NOMO-1 treated with DMSO at 0.1 percent for 48 hours (cell line): ENCODE data around the gene ZNF513.

Experiments
- DNase-seq: peaks from one replicate; lab custom pipeline; 2025; ENCODE audit not compliant: unreplicated experiment; lab: John Stamatoyannopoulos, UW

Gene ZNF513

DNA sequence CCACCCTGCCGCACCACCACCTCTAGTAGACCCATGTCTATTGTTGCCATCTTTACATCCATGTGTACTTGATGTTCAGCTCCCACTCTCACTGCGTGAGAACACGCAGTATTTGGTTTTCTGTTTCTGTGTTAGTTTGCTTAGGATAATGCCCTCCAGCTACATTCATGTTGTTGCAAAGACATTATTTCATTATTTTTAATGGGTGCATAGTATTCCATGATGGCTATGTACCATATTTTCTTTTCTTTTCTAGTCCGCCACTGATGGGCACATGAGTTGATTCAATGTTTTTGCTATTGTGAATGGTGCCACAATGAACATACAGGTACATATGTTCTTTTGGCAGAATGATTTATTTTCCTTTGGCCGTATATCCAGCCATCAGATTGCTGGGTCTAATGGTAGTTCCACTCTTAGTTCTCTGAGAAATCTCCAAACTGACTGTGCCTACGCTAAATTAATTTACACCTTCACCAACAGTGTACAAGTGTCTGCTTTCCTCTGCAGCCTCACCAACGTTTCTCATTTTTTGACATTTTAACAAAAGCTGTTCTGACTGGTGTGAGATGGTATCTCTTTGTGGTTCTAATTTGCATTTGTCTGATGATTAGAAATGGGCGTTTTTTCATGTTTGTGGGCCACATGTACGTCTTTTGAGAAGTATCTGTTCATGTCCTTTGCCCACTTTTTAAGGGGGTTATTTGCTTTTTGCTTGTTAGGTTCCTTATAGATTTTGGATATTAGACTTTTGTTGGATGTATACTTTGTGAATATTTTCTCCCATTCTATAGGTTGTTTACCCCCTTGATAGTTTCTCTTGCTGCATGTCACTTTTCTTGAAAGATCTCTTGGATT is 10.5 kb upstream of the ZNF513 start:
- no peak for DNase-seq

DNA sequence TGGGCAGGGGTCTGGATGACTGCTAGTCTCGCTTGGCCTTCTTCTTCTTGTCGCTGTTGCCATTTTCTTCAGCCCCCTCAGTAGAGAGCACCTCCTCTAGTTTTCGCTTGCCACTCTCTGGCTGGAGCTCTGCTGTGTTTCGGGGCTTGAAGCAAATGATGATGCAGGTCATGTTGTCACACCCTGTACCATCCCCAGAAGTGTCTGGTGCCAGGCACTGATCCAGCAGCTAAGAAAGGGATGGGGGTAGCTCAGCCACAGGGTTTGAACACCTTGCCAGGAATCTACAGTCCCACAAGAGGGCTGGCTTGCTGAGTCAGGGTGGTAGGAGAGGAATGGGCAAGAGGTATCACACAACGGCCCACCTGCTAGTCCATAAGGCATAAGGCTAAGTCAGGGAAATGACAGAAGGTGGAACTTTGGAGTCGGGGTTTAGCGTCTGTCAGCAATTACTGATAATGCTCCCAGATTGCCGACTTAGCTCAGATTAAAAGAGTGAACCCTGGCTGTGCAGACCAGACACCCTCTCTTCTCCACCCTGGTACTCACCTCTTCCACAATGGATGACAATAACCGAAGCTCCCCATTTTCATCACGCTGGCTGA is 1.1 kb upstream of the ZNF513 start:
- no peak for DNase-seq

DNA sequence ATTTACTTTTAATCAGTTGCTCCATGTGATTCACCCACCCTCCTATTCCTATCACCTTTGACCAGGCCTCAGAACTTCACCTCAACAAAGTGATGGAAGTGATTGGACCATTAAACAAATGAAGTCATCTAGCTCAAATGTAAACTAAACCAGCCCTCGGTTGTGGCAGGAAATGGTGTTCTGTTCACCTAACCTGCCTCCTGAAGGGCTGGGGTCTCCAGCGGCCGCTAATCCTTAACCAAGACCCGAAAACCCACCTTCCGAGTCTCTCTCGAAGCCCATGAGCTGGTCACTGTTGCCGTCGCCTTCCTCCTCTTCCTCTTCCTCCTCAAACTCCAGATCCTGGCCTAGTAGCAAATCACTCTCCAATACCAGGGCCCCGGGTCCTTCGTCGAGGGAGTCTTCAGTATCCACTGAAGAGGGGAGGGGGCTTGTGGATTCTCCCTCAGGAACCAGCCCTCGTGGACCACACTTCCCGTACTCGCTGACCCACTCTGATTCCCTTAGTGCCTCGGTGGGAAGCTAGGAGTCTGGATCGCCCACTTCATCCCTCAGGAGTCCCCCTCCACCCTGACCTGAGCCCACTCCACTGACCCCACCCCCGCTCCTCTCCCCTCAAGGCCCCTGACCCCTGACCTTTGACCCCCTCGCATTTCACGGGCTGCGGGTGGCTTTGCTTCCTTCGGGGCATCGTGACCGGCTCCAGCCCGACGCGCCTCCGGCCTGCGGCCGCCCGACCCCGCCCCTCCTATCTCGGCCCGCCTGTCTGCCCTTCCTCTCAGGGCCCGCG is 503 bp downstream of the ZNF513 start:
- DNase-seq, result peak; percentile 36

DNA sequence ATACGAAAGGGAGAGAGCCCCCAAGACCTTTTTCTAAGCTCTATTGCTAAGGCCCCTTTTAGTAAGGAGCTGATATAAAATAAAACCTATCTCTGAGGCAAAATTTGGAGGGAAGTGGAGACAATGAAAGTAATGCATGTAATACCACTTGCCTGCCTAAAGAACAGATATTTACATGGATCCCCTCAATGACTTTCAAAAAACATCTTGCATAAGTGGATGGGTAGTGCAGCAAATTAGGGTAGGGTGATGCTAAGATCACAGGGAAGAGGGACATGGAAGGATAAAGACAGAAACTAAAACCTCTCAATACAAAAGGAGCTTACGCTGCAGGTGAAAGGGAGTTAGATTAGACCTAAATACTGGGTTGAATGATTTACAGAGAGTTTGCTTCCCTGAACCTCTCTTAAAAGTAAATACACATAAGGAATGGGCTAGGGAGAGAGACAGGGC is 1.1 kb downstream of the ZNF513 start:
- peak; percentile 32 for DNase-seq

DNA sequence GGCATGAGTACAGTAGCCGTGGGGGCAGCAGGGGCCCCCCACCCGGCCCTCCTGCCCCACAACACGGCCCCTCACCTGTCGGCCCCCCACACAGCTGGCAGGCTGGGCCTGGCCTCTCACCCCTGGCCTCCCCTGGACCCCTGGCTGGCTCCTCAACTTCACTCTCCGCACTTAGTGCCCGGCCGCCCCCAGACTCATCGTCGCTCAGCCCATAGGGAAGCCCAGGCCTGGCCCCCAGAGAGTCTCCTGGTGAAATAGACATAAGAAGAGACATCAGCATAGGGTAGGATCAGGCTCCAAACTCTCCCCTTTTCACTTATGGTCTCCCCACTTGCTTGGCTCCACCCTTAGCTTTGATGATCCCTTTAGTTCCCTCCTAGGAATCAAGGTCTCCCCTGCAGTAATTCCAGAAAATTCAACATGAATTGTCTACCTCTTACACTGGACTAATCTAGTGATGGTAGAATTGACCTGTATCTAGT is 1.7 kb downstream of the ZNF513 start:
- DNase-seq, result no peak

DNA sequence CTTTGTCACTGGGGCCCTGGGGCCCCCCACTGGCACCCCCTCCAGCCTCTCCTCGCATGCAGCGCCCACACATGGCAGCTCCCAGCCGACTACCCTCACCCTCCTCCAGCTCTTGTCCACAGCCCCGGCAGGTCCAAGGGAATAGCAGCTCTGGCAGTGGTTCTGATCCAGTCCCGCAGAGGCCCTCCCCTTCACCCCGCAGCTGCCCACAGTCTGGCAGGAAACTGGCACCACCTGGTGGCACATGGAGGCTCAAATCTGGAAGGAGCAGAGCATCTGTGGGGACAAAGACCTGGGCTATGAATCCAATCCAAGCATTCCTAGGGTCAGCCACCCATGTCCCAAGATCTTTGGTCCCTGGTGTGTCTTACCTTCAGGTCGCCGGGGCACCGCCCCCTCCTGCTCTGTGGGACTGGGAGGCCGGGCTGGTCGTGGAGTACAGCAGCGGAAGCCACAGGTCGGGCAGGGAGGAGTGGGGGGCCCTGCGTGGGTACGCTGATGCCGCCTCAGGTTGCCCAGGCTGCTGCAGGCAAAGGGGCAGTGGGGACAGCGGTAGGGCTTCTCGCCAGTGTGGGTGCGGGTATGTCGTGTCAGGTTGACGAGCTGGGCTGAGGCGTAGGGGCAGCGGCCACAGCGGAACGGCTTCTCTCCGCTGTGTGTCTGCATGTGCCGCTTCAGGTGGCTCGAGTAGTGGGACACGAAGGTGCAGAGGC is 2.3 kb downstream of the ZNF513 start:
- DNase-seq, result no peak

DNA sequence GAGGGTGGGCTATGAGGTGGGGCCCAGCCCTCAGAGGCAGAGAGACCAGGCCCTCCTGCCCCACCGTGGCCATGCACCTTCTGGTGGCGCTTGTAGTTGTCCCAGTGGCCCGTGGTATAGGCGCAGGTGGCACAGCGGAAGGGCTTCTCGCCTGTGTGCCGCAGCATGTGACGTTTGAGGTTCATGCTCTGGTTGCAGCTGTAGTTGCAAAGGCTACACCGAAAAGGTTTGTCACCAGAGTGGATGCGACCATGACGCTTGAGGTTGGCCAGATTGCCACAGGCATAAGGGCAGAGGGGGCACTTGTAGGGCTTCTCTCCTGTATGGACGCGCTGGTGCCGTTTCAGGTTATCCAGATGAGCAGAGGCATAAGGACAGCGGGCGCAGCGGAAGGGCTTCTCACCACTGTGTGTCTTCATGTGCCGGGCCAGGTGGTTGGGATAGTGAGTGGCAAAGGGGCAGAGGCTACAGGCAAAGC is 2.9 kb downstream of the ZNF513 start:
- DNase-seq, result no peak

DNA sequence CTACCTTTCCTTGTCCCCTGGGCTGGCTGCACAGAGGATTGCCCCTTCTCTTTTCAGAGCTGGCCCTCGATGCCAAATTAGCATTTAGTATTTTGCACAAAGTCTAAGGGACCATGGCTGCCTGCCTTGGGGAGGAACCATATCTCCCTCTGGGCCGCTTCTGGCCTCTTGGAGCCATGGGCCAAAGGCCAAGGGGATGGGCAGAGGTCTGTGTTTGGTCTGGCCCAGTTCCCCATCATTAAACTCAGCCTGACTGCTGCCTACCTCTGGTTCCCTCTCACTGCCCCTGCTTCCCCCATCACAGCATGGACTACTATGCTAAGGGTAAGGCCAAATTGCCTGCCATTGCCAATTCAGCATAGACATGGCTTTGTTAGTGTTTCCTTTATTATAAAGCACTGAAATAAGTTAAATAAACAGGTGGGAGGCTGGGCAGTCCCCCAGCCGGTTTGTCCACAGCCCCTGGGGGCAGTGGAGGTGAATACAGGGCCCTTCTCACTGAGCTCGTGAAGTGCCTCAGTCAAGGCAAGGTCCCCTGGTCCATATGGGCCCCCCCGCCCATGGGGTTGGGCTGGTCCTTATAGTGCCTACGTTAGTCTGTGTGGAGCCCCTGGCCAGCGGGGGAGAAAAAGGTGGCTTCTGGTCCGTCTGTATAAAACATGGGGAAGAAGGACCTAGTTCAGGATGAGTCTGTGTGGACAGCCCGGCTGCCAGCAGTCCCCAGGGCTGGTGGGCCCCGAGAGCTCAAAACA is 3.5 kb downstream of the ZNF513 start:
- no peak for DNase-seq

DNA sequence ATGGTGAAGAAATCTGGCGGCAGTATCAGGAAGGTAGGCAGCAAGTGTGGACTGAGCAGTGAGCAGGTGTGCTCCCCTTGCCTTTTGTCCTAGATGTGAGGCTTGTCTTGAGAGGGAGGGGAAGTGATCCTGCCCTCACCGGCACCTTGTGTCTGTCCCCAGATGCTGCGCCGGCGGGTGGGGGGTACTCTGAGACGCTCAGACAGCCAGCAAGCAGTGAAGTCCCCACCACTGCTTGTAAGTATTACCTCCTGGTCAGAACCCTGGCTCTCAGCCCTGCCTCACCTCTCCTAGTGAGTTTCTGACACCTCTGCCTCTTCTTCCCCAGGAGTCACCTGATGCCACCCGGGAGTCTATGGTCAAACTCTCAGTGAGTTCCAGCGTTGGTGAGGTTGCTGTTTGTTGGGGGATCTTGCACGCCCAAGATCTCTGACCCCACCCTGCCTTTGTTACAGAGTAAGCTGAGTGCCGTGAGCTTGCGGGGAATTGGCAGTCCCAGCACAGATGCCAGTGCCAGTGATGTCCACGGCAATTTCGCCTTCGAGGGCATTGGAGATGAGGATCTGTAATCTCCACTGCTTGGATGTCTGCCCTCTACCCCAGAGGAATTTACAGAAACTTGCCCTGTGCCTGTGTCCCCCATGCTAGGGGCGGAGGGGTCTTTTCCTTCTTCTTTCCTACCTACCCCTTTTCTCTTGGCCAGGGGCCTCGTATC is 4.2 kb downstream of the ZNF513 start:
- DNase-seq, result no peak

DNA sequence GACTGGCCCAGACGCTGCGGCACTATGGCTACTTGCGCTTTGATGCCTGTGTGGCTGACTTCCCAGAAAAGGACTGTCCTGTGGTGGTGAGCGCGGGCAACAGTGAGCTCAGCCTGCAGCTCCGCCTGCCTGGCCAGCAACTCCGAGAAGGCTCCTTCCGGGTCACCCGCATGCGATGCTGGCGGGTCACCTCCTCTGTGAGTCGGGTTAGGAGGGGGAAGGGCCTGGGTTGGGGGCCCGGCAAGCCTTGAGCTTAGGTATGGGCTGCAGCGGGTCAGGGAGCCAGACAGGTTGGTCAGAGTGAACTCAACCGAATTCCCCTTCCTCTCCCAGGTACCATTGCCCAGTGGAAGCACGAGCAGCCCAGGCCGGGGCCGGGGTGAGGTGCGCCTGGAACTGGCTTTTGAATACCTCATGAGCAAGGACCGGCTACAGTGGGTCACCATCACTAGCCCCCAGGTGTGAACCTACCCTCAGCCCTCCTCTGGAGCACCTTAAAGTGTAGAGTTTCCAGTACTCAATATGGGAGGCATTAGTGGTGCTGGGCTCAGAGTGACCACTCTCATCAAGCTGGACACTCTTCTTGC is 4.9 kb downstream of the ZNF513 start:
- no peak for DNase-seq

DNA sequence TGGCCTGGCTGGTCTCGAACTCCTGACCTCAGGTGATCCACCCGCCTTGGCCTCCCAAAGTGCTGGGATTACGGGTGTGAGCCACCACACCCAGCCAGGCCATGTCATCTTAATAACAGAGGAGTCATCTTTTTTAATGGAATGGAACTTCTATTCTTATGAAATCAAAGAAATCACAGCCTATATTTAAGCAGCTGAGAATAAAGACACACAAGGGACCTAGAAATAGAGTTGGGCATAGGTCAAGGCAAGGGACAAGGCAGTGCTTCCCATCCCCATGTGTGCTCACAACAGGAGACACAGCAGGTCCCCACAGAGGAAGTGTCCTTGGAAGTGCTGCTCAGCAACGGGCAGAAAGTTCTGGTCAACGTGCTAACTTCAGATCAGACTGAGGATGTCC is 7.0 kb downstream of the ZNF513 start:
- no peak for DNase-seq

DNA sequence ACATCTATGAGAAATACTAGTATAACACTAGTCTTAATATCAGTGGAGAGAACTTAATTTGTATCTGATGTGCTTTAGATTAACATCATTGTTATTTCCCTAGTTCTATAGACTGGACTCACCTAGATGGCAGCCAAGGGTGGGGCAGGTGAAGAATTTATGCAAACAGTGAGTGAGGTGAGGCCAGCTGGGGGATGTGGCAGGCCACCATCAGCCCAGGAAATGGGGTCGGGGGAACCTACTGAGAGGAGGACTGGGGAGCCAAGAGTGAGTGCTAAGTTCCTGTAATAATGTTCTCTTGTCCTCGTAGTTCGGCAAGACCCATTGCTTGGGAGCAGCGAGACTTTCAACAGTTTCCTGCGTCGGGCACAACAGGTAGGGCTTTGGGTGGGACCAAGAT is 7.6 kb downstream of the ZNF513 start:
- DNase-seq, result no peak

DNA sequence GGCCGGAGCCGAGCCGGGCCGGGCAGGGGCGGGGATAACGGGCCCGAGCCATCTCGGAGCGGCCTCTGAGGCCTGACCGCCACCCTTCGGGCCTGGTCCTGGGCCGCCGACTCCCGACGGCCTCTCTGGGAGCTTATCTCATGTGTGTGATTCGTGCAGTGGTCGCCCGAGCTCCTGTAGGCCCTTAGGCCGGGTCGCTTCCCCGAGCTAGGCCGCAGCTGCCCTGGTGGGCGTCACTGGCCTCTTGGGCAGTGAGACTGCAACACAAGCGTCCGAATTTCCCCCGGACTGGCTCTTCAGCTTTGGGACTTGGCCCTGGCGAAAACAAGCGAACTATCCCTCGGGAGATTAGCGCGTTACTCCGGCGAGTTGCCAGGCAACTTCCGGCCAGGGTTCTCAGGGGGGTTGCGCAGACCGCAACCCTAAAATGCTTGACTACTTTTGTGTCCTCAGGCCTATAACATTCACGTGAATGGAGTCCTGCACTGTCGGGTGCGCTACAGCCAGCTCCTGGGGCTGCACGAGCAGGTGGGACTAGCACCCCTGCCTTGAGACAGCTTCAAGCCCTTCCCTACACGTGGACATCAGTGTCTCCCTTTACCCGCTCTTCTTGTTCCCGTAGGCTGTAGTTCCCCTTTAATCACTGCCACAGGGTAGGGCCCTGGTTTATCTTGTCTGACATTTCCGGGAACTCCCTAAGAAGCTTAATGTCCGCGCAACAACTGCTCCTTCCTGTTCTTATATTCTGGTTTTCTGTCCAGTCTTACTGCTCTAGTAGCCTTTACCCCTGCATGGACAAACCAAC is 9.5 kb downstream of the ZNF513 start:
- peak; percentile 94 for DNase-seq

DNA sequence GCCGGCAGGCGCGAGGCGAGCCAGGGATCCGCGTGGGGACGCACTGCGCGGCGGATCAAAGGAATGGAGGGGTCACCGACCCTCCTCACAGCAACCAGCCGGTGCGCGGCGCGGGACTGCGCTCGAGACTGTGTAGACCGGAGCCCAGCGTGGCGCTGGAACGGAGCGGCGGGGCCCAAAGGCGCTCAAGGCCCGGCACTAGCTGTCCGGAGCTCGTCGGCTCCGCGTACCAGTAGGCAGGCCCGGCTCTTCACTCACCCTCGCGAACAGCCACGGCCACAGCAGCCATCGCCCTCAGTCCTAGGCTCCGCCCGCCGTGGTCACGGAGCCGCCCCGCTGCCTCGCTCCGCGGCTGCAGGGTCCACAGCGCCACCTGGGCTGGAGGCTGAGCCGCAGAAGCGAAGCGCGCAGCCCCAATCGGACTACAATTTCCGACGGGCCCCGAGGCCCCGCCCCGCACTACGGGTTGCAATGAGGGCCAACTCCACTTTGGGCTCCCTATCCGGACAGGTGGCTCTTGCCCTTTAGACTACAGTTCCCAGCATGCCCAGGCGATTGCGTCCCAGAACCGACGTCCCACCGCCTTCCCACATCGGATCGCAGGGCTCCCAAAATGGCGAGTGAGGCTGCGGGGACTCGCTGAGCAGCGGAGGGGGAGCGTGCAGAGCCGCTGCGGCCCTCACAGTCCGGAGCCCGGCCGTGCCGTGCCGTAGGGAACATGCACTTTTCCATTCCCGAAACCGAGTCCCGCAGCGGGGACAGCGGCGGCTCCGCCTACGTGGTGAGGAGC is 10.3 kb downstream of the ZNF513 start, which contains the start of the genes EIF2B4 and SNX17:
EIF2B4 (minus strand) TSS at position 313 of the 790 bp plus-strand sequence; CDS start at position 289, 24 bp downstream.
SNX17 (plus strand) TSS at position 591 of the 790 bp plus-strand sequence; CDS start at position 719, 128 bp downstream.
- peak; percentile 98 for DNase-seq

DNA sequence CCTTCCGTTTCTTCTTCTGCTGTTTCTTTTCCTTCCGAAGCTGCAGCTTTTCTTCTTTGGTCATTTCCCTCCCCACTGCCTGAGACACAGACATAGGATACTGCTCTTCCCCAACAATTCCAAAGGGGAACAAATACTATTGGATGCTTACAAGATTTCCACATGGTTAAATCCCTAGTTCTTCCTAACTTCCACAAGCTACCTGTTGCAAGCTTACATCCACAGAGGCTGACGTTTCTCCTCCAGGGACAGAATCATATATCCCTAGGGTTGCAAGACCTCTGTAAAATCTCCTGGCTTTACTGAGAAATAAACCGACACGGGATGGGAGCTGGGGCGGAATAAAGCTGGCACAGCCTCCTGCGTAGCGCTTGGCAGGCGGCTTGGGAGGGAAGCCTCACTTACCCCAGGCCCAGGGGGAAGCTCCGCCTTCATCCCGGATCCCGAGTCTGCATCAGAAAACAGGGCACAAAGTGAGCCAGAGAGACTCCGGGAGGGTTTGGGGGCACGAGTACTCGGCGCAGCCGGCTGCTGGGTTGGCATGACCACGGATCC is 11.0 kb downstream of the ZNF513 start:
- no peak for DNase-seq

DNA sequence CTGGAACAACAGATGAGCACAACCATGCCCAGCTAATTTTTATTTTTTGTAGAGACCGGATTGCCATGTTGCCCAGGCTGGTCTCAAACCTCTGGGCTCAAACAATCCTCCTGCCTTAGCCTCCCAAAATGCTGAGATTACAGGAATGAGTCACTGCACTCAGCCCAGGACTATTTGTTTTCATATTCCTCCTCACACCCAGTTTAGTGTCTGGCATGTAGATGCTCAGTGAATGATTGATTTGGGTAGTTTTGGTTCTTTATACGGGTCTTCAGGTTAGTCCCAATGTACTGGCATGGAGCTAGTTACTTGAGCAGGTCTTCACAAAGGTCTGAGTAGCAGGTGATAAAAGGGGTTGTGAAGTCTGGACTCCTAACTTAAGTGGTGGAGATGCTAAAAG is 16.6 kb downstream of the ZNF513 start:
- no peak for DNase-seq
